K562 (cell line): ENCODE measurements around the gene GULP1. TPM values are rescaled to one million over a fixed set of nuclear protein-coding genes. Genes with fewer than 3 reads are reported as not detected.

Experiments
- CC2D1A ChIP-seq: fragments of 450-650 bp; IDR thresholded peaks from 2 replicates; pipeline ENCODE4 v1.6.1; 2017; ENCODE audit warnings: mild to moderate bottlenecking
- GATAD2A ChIP-seq: fragments of 450-650 bp; IDR thresholded peaks from 2 replicates; pipeline ENCODE4 v1.6.1; 2017
- GTF2E2 ChIP-seq: fragments of 200-800 bp; sonication (Bioruptor generic); IDR thresholded peaks from 2 replicates; pipeline ENCODE4 v1.6.1; 2016; ENCODE audit warnings: missing genetic modification characterization, missing compliant biosample characterization
- HDAC3 ChIP-seq: fragments of 450-650 bp; IDR thresholded peaks from 2 replicates; pipeline ENCODE4 v1.6.1; 2018; ENCODE audit warnings: borderline replicate concordance, mild to moderate bottlenecking, moderate library complexity; ENCODE audit not compliant: partially characterized antibody
- NCOA1 ChIP-seq: fragments of 450-650 bp; IDR thresholded peaks from 2 replicates; pipeline ENCODE4 v1.6.1; 2016; ENCODE audit warnings: low read depth
- POLR2A ChIP-seq: fragments of 450-650 bp; conservative IDR thresholded peaks from 2 replicates; pipeline ENCODE4 v1.6.1; 2016
- SAP30 ChIP-seq: fragments of 200-600 bp; sonication (generic); IDR thresholded peaks from 2 replicates; pipeline ENCODE4 v1.6.1; 2012; ENCODE audit warnings: borderline replicate concordance, low read depth, mild to moderate bottlenecking, moderate library complexity, low read length, control low read depth, inconsistent platforms; ENCODE audit not compliant: insufficient read depth, poor library complexity, severe bottlenecking
- SIN3B ChIP-seq: fragments of 450-650 bp; IDR thresholded peaks from 2 replicates; pipeline ENCODE4 v1.6.1; 2017; ENCODE audit warnings: low read depth, mild to moderate bottlenecking, moderate library complexity
- SREBF1 ChIP-seq: fragments of 150-350 bp; IDR thresholded peaks from 2 replicates; pipeline ENCODE4 v1.6.1; 2014; ENCODE audit warnings: antibody characterized with exemption, low read depth, low read length, borderline replicate concordance
- TAF9B ChIP-seq: fragments of 450-650 bp; IDR thresholded peaks from 2 replicates; pipeline ENCODE4 v1.6.1; 2018; ENCODE audit warnings: mild to moderate bottlenecking; ENCODE audit not compliant: partially characterized antibody
- TCF7L2 ChIP-seq: fragments of 150-350 bp; IDR thresholded peaks from 2 replicates; pipeline ENCODE4 v1.6.1; 2016; ENCODE audit warnings: low read depth, mild to moderate bottlenecking, low read length, moderate library complexity
- XRCC5 ChIP-seq: fragments of 200-400 bp; formaldehyde crosslinking; IDR thresholded peaks from 2 replicates; pipeline ENCODE4 v1.6.1; 2017; ENCODE audit warnings: low read depth, mild to moderate bottlenecking, low read length
- YBX1 ChIP-seq: fragments of 450-650 bp; IDR thresholded peaks from 2 replicates; pipeline ENCODE4 v1.7.1; 2016; ENCODE audit warnings: mild to moderate bottlenecking
- ZNF282 ChIP-seq: sonication (generic); formaldehyde crosslinking; IDR thresholded peaks from 2 replicates; pipeline ENCODE4 v1.8.1; 2023; ENCODE audit warnings: missing genetic modification reagents
- polyA plus RNA-seq, 8 experiments: library from polyadenylated mRNA; depleted of rRNA in 4 of 8; stranded (reverse) in 5 of 8; unstranded in 3 of 8; fragments of >200 nt; fragmentation: Nextera tagmentation in 2 of 8; fragmentation: Illumina TruSeq in 1 of 8; extraction: Ambion mirVana in 2 of 8; extraction: Trizol in 1 of 8; gene quantifications; 2 replicates each; pipeline versions ENCODE4 v1.2.1 to v1.2.3, GENCODE V29; 2011 to 2014; ENCODE audit warnings: inconsistent platforms in 1 of 8, missing spikeins in 1 of 8
- total RNA-seq, 7 experiments: library from RNA; depleted of rRNA in 6 of 7; stranded (reverse); fragments of >200 nt in 6 of 7; fragmentation: Illumina TruSeq in 2 of 7; extraction: Trizol in 2 of 7; gene quantifications; 2 replicates each; pipeline versions ENCODE4 v1.2.1 to v1.2.3, GENCODE V29; 2011 to 2021; ENCODE audit warnings: low replicate concordance in 1 of 7
- TF ChIP-seq, protein P1 (sequence below): fragments of 450-650 bp; IDR thresholded peaks from 2 replicates; pipeline ENCODE4 v1.7.0; 2016; ENCODE audit warnings: borderline replicate concordance
- TF ChIP-seq, protein P2 (sequence below): fragments of 250-450 bp; sonication (Bioruptor Pico); IDR thresholded peaks from 2 replicates; pipeline ENCODE4 v1.4.0; 2020; ENCODE audit warnings: borderline replicate concordance
- TF ChIP-seq, protein P3 (sequence below): sonication (generic); formaldehyde crosslinking; IDR thresholded peaks from 2 replicates; pipeline ENCODE4 v1.8.1; 2023; ENCODE audit warnings: mild to moderate bottlenecking, missing genetic modification reagents
- TF ChIP-seq, protein P4 (sequence below), 3 experiments: fragments of 200-800 bp in 1 of 3; fragments of 250-450 bp in 1 of 3; fragments of 450-650 bp in 1 of 3; sonication (Bioruptor Pico) in 1 of 3; sonication (Bioruptor generic) in 1 of 3; formaldehyde crosslinking in 1 of 3; IDR thresholded peaks; 2 replicates each; pipeline versions ENCODE4 v1.6.1 to v1.8.0; 2016 to 2022; ENCODE audit warnings: mild to moderate bottlenecking in 2 of 3, missing genetic modification characterization in 2 of 3, missing compliant biosample characterization in 1 of 3, moderate library complexity in 1 of 3
- TF ChIP-seq, protein P5 (sequence below): sonication (generic); IDR thresholded peaks from 2 replicates; pipeline ENCODE4 v1.6.1; 2016

Gene GULP1
- total and polyA plus RNA-seq, 9 of the 15 experiments (the other 6 are each of a cell fraction or from before 2014, with no cell fraction given) = 8.5 to 25.3 (median 19.5) TPM

DNA sequence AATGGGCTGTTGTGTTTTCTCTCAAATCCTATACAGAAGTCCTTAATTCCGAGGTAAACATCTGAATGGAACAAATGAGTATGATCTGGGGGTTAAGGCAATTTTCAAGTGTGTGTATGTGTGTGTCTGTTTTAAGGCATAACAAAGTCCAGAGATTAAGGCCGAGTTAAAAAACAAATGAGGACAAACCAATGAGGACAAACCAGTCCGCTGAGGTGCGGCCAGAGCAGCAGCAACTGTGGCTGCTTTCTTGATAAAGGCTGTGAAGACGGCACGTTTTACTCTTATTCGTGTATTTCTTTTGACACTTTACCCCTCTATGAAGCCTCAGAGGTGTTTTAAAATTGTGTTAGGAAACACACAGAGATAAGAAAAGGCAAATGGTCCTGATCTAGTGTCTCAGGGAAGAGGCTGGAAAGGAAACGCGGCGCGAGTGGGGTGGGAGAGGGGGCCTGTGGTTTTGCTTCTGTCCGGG, 495 bp upstream of the GULP1 start (continued):
- TF ChIP-seq, protein P1, sequence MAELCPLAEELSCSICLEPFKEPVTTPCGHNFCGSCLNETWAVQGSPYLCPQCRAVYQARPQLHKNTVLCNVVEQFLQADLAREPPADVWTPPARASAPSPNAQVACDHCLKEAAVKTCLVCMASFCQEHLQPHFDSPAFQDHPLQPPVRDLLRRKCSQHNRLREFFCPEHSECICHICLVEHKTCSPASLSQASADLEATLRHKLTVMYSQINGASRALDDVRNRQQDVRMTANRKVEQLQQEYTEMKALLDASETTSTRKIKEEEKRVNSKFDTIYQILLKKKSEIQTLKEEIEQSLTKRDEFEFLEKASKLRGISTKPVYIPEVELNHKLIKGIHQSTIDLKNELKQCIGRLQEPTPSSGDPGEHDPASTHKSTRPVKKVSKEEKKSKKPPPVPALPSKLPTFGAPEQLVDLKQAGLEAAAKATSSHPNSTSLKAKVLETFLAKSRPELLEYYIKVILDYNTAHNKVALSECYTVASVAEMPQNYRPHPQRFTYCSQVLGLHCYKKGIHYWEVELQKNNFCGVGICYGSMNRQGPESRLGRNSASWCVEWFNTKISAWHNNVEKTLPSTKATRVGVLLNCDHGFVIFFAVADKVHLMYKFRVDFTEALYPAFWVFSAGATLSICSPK = no peak
- TF ChIP-seq, protein P2, sequence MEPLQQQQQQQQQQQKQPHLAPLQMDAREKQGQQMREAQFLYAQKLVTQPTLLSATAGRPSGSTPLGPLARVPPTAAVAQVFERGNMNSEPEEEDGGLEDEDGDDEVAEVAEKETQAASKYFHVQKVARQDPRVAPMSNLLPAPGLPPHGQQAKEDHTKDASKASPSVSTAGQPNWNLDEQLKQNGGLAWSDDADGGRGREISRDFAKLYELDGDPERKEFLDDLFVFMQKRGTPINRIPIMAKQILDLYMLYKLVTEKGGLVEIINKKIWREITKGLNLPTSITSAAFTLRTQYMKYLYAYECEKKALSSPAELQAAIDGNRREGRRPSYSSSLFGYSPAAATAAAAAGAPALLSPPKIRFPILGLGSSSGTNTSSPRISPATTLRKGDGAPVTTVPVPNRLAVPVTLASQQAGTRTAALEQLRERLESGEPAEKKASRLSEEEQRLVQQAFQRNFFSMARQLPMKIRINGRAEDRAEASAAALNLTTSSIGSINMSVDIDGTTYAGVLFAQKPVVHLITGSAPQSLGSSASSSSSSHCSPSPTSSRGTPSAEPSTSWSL (CRISPR knock-in tag) = no peak
- TF ChIP-seq, protein P3, sequence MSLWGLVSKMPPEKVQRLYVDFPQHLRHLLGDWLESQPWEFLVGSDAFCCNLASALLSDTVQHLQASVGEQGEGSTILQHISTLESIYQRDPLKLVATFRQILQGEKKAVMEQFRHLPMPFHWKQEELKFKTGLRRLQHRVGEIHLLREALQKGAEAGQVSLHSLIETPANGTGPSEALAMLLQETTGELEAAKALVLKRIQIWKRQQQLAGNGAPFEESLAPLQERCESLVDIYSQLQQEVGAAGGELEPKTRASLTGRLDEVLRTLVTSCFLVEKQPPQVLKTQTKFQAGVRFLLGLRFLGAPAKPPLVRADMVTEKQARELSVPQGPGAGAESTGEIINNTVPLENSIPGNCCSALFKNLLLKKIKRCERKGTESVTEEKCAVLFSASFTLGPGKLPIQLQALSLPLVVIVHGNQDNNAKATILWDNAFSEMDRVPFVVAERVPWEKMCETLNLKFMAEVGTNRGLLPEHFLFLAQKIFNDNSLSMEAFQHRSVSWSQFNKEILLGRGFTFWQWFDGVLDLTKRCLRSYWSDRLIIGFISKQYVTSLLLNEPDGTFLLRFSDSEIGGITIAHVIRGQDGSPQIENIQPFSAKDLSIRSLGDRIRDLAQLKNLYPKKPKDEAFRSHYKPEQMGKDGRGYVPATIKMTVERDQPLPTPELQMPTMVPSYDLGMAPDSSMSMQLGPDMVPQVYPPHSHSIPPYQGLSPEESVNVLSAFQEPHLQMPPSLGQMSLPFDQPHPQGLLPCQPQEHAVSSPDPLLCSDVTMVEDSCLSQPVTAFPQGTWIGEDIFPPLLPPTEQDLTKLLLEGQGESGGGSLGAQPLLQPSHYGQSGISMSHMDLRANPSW (CRISPR knock-in tag) = no peak
- TF ChIP-seq XRCC5 (no peak), TCF7L2 (no peak), ZNF282 (CRISPR knock-in tag) (no peak), YBX1 (no peak), SREBF1 (no peak), HDAC3 (peak; percentile 21), POLR2A (peak; percentile 63), SAP30 (no peak), SIN3B (no peak), CC2D1A (no peak), TAF9B (peak; percentile 8), GATAD2A (no peak), GTF2E2 (tag) (no peak), NCOA1 (no peak)
- TF ChIP-seq, protein P4, sequence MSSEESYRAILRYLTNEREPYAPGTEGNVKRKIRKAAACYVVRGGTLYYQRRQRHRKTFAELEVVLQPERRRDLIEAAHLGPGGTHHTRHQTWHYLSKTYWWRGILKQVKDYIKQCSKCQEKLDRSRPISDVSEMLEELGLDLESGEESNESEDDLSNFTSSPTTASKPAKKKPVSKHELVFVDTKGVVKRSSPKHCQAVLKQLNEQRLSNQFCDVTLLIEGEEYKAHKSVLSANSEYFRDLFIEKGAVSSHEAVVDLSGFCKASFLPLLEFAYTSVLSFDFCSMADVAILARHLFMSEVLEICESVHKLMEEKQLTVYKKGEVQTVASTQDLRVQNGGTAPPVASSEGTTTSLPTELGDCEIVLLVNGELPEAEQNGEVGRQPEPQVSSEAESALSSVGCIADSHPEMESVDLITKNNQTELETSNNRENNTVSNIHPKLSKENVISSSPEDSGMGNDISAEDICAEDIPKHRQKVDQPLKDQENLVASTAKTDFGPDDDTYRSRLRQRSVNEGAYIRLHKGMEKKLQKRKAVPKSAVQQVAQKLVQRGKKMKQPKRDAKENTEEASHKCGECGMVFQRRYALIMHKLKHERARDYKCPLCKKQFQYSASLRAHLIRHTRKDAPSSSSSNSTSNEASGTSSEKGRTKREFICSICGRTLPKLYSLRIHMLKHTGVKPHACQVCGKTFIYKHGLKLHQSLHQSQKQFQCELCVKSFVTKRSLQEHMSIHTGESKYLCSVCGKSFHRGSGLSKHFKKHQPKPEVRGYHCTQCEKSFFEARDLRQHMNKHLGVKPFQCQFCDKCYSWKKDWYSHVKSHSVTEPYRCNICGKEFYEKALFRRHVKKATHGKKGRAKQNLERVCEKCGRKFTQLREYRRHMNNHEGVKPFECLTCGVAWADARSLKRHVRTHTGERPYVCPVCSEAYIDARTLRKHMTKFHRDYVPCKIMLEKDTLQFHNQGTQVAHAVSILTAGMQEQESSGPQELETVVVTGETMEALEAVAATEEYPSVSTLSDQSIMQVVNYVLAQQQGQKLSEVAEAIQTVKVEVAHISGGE (CRISPR knock-in tag; IDR thresholded peaks at IDR 0.05) = peak in 1 of 3 experiments; percentile 54; a peak in 1 of 6 replicates
- TF ChIP-seq, protein P5, sequence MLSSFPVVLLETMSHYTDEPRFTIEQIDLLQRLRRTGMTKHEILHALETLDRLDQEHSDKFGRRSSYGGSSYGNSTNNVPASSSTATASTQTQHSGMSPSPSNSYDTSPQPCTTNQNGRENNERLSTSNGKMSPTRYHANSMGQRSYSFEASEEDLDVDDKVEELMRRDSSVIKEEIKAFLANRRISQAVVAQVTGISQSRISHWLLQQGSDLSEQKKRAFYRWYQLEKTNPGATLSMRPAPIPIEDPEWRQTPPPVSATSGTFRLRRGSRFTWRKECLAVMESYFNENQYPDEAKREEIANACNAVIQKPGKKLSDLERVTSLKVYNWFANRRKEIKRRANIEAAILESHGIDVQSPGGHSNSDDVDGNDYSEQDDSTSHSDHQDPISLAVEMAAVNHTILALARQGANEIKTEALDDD = 0 out of 2 replicates have a peak, but pooled peaks have one; percentile 30
